Spleen (tissue), 7 donors: ENCODE results near the gene CDCA3.

Experiments used
- CTCF ChIP-seq, 11 experiments: fragments of 200-600 bp in 7 of 11; fragments of 450-650 bp in 4 of 11; sonication (generic) in 4 of 11; IDR thresholded peaks in 8 of 11; conservative IDR thresholded peaks in 3 of 11; 1 replicate in 7 of 11; 2 replicates in 4 of 11; pipeline versions ENCODE4 v1.4.0 to v1.8.0; 2016 to 2021; ENCODE audit warnings: antibody characterized with exemption in 11 of 11, inconsistent platforms in 4 of 11, mild to moderate bottlenecking in 1 of 11
- POLR2AphosphoS5 ChIP-seq, 3 donors: sonication (generic); formaldehyde crosslinking; IDR thresholded peaks; one replicate each; pipeline ENCODE4 v1.5.1; 2017; ENCODE audit warnings: antibody characterized with exemption in 3 of 3
- donor health status: DM: no; HTN: no; CAD: no; lungs with moderate emphysema.
- donor health status: DM: no; HTN: no; CAD: no.
- donor health status: DM: no; HTN: no; CAD: no.

- TF ChIP-seq CTCF (IDR thresholded peaks at IDR 0.05 in 8 of 11, conservative IDR thresholded peaks at IDR 0.05 in 3 of 11) (no peak), POLR2AphosphoS5 (IDR thresholded peaks at IDR 0.05) (no peak)
These were observed 17.7 kb downstream of the CDCA3 start for GRCh38 chr12:6833189-6833890.
